CD4-positive, alpha-beta T cell treated with Interleukin-15 for 4 hours (primary cell): ENCODE results near the gene PRR36.

Experiments
- DNase-seq: peaks from one replicate; pipeline ENCODE4 v3.0.0-alpha.2; 2020; ENCODE audit warnings: low spot score

The PRR36 gene

DNA sequence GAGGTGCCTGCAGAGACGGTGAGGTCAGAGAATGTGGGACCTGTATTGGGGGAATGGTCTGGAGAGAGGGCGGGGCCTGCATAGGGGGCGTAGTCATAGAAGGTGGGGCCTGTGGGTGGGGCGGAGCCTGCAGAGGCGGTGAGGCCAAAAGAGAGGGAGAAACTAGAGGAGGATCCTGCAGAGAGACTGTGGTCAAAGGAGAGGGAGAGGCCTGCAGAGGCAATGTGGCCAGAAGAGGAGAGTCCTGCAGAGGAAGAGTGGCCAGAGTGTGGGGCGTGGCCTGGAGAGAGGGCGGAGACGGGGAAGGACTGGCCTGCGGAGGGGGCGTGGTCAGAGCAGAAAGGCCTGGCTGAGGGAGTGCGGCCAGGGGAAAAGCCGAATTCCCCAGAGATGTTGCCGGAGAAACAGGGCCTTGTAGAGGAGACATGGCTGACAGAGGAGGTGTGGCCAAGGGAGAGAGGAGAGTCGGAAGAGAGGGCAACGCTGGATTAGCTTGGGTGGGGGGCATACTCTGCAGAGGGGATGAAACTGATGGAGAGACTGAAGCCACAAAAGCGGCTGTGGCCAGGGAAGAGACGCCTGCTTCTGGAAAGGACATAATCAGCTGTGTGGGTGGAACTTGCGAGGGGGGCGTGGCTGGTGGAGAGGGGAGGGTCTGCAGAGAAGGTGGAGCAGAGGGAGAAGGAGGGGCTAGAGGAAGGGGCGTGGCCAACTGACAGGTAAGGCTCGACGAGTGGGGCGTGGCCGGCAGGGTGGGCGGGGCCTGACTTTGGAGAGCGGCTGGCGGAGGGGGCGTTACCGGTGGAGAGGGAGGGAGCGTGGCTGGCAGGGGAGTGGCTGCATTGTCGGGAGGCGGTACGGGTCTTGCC, 2.5 kb downstream of the PRR36 start:
- DNase-seq = peak; percentile 64

DNA sequence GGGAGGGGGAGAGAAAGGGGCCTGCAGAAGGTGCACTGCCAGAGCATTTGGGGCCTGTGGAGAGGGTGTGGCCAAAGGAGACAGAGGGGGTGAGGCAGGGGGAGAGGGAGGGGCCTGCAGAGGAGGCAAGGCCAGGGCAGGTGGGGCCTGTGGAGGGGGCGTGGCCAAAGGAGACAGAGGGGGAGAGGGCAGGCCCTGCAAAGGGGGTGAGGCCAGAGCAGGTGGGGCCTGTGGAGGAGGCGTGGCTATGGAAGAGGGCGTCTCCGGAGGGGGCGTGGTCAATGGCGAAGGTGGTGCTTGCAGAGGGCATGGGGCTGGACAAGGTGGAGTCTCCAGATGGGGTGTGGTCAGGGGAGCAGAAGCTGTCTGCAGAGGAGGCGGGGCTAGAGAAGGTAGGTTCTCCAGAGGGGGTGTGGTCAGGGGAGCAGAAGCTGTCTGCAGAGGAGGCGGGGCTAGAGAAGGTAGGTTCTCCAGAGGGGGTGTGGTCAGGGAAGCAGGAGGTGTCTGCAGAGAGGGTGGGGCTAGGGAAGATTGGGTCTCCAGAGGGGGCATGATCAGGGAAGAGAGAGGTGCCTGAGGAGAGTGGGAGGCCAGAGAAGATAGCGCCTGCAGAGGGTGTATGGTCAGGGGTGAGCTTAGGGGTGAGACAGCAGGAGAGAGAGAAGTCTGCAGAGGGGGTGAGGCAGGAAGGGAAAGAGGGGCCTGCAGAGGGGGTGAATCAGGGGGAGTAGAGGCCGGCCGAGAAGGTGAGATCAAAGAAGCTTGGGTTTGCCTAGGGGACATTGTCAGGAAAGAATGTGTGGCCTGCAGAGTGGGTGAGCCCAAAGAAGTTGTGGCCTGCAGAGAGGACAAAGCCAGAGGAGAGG, 3.4 kb downstream of the PRR36 start:
- DNase-seq = peak; percentile 5

- DNase-seq = peak; percentile 36
These were observed 4.2 kb downstream of the PRR36 start for GRCh38 chr19:7869910-7870511.

DNA sequence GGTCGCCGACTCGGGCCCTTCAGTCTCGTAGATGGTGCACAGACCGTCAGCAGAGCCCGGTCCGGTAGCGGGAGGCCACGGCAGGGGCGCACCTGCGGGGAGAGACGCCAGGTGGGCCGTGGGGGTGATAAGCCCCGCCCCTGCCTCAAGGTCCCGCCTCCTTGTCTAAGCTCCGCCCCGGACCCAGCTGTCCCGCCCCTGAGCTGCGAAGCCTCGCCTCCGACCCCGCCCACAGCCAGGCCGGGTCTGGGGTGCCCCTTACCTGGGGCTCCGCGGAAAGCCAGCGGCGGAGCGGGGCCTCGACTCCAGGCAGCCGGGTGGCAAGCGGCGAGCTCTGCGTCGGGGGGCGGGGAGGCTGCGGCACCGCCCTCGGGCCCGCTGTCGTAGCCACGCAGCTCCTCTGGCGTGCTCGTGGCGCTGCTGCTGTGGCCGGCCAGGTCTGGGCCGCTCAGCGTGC, 4.7 kb downstream of the PRR36 start:
- peak; percentile 75 for DNase-seq

DNA sequence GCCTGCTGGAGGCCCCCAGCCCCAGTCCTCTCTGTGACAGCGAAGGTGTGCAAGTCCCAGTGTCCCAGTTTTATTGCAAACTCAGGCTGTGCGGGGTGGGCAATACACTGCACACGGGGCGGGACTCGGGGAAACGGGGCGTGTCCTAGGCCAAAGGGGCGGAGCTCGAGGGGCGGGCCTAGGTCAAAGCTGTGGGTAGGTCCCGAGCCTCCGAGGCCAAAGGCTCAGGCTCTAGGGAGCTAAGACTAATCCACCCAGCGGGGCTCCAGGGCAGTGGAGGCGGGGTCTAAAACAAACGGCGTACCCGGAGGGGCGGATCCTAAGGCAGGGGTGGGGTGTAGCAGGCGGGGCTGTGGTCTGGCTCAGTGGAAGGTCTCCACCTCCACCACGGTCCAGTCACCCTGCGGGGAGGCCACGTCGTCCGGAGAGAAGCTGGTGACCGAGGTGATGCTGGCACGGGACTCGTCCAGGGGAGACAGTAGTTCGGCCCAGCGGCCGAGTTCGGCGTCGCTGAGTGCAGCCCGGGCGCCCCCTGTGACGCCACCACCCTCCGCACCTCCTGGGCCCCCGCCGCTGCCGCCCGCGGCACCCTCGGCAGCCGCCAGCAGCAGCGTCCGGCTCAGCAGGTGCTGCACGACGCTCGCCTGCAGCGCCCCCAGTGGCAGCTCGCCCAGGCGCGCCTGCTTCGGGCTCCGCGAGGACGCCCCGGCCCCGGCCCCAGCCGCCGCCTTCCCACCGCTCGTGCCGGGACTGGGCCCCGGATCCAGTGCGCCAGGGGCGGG, 5.3 kb downstream of the PRR36 start:
- DNase-seq = peak; percentile 81

GRCh38 chr19:7868326-7868670, 5.9 kb downstream of the PRR36 start:
- DNase-seq = peak; percentile 48

DNA sequence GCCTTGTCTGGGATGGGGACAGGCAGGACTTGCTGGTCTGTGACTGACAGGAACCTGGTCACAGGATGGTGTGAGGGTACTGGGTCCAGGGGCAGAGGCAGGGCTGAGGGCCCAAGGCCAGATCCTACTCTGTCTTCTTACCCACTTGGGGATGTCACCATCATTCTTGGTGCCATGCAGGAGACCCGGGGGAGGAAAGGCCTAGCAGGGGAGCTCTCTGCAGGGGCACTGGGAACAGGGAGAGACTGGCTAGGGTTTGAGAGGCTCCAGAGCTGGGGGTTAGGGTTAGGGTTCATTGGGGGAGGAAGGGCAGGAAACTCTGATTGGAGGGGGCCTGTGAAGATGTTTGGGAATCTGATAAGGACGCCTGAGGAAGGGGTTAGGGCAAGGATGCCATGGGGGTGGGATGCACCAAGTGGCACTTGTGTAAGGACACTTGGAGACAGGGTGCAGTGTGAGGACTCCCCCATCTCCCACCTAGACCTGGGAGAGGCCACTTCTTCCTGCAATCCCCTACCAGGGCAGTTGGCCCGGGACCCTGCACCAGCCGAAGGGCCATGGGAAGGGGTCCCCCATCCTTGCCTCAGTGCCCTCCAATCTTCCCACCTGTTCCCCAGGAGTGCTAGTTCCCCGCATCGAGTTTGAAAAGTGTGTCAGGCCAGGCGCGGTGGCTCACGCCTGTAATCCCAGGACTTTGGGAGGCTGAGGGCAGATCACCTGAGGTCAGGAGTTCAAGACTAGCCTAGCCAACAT, 6.9 kb downstream of the PRR36 start:
- DNase-seq = no peak

DNA sequence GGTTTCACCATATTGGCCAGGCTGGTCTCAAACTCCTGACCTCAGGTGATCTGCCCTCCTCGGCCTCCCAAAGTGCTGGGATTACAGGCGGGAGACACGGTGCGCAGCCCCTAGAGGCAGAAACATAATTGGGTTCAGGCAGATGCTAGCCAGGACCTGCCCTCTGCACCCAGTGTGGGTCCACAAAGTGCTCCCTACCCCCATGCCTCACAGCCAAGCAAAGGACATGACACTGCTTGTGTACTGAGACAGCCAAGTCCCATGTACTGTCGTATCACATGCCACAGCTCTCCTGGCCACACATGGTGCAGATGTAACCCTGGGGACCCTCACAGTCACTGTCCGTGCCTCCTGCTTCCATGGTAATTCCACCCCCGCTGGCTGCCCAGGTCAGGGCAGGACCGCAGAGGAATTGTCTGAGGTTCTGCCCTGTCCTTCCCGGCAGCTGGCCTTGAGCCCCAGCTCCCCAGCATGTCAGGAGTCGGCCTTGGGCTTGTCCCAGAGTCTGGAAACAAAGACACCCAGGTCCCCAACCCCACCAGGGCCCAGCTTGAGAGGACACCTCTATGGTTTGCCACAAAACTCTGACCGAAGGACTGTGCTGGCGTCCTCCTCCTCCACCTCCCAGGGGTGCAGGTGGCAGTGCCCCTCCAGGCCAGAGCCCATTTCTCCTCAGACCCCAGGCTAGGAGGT, 7.6 kb downstream of the PRR36 start:
- no peak for DNase-seq

DNA sequence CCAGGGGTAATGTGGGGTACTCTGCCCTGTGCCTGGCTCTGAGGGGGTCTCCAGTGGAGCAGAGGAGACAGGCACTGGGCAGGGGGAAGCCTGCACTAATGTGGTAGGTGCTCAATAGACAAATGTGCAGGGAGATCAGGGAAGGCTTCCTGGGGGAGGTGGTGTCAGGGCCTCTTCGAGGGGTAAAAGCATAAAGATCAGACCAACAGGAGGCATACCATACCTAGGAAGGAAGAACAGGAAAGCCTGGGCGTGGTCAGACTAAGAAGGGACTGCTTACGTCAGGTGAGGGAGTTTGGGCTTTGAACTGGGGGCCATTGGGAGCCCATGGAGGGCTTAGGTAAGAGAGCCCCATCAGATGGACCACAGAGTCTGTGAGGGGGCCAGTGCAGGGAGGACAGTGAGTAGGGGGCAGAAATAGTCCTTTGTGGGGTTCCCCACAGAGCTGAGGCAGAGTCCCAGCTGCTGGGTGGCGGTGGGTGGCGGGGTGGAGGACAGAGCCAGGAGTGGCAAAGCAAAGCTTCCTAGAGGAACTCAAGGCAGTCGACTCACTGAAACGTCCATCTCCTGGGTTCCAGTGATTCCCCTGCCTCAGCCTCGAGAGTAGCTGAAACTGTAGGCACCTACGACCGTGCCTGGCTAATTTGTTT, 8.8 kb downstream of the PRR36 start:
- no peak for DNase-seq

- no peak for DNase-seq
These were observed 9.5 kb downstream of the PRR36 start for GRCh38 chr19:7864690-7865074.

- no peak for DNase-seq
These were observed 10.1 kb downstream of the PRR36 start for GRCh38 chr19:7863971-7864689.

DNA sequence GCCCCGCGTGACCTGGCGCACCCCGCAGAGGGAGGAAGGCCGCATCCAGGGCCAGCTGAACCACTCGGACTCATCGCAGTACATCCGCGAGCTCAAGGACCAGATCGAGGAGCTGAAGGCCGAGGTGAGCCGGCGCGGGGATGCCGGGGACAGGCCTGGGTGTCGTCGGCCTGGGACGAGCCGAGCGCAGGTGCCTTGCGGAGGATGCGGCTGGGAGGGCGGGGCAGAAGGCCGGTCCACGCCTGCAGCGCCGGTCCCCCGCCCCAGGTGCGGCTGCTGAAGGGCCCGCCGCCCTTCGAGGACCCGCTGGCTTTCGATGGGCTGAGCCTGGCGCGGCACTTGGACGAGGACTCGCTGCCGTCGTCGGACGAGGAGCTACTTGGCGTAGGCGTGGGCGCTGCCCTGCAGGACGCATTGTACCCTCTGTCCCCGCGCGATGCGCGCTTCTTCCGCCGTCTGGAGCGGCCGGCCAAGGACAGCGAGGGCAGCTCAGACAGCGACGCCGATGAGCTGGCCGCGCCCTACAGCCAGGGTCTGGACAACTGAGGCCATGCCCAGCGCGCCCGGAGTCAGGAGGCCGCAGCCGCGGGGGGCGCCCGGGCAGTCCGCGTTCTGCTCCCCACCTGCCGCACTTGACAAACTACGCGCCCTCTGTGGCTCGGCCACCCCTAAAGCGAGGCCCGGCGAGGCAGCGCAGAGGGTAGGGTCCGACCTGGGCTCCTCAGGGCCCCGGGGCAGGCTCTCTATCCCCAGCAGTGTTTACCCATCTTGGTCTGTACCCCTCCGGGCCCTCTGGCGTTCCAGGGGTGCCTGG, 10.8 kb downstream of the PRR36 start:
- no peak for DNase-seq

DNA sequence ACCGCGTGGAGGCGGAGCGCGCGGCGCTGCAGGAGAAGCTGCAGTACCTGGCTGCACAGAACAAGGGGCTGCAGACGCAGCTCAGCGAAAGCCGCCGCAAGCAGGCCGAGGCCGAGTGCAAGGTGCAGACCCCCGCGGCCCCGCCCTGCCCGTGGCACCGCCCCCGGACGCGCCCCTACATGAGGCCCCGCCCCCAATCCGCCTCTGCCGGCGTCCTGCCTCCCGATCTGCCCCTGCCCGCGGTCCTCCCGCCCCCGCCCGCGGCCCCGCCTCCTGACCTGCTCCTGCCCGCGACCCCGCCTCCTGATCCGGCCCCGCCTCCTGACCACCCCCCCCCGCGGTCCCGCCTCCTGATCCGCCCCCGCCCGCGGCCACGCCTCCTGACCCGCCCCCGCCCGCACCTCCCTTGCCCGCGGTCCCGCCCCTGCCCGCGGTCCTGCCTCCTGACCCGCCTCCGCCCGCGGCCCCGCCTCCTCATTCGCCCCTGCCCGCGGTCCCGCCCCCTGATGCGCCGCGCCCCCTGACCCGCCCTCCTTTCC, 11.7 kb downstream of the PRR36 start:
- DNase-seq = peak; percentile 56

DNA sequence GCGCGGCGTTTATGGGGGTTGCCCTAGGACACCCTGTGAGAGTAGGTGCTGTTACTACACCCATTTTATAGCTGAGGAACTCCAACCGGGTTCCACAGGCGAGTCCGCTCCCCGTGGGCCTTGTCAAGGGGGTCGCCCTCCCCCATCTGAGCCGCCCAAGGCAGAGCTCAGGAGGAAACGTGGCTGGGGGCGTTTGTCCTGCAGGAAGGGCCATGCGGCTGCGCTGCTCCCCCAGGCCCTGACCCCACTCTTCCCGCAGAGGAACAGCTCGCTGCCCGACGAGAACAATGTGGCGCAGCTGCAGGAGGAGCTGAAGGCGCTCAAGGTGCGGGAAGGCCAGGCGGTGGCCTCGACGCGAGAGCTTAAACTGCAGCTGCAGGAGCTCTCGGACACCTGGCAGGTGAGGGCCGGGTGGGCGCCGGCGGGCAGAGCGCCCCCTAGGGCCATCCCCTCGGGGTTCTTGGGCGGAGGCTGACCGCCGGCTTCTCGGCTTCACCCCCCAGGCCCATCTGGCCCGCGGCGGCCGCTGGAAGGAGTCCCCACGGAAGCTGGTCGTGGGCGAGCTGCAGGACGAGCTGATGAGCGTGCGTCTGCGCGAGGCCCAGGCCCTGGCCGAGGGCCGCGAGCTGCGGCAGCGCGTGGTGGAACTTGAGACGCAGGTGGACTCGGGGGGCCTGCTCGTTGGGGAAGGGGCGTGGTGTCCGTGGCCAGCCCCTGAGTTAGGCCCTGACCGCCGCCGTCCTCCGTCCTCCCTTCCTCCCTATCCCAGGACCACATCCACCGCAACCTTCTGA, 12.4 kb downstream of the PRR36 start:
- no peak for DNase-seq

DNA sequence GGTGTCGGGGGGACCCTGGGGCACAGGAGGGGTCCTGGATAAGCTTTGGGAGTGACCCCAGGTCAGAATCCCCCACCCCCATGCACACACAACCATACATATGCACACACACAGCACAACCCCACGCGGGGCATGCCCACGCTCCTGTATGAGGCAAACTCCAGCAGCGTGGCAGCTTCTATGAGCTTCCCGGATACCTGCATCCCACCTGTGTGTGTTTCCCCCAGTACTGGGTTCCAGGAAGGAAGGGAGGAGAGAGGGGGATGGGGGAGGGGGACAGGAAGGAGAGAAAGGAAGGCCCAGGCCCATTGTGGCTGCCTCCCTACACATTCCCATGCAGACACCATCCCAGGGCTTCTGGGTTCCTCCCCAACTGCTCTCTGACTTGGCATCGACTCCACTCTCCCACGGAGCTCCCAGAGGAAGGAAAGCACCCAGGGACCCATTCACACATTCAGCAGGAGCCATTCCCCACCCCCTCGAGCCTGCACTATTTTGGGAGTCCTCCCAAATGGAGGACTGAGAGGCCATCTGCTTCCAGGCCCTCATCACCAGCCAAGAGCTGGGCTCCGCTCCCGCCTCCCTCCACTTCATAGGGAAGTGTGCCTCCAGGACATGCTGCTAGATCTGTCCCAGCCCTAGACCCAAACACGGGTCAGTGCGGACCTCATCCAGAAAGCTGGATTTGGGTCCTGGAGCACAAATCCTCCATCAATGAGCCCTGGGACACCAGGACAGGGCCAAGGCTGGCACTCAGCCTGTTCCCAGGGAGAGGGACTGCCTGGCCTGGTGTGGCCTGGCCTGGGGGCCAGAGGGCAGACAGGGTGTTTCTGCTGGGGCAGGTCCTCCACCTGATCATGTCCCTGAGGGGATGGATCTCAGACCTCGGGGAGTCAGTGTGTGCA, 13.2 kb downstream of the PRR36 start:
- DNase-seq = no peak
